Mesothelial cell of epicardium (in vitro differentiated cells): ENCODE results near the gene POC5. TPM values are rescaled to one million over a fixed set of nuclear protein-coding genes. Genes with fewer than 3 reads are reported as not detected.

Experiments
- DNase-seq, 2 experiments: peaks; one replicate each; pipeline ENCODE4 v3.0.0; 2021; ENCODE audit warnings: low spot score in 2 of 2; ENCODE audit not compliant: unreplicated experiment in 2 of 2
- H3K27ac Mint-ChIP-seq: 2 replicates; pipeline ENCODE4 v1.8.0; 2021; ENCODE audit warnings: mixed read lengths
- H3K27me3 Mint-ChIP-seq: 2 replicates; pipeline ENCODE4 v1.8.0; 2021; ENCODE audit warnings: low read depth, mixed read lengths
- H3K36me3 Mint-ChIP-seq: 2 replicates; pipeline ENCODE4 v1.8.0; 2021; ENCODE audit warnings: mixed read lengths
- H3K4me1 Mint-ChIP-seq: 2 replicates; pipeline ENCODE4 v1.8.0; 2021; ENCODE audit warnings: mixed read lengths
- H3K4me3 Mint-ChIP-seq: 2 replicates; pipeline ENCODE4 v1.8.0; 2021; ENCODE audit warnings: mild to moderate bottlenecking, moderate library complexity, mixed read lengths
- H3K9me3 Mint-ChIP-seq: 2 replicates; pipeline ENCODE4 v1.8.0; 2021; ENCODE audit warnings: mixed read lengths
- CTCF ChIP-seq: fragments of 200-600 bp; sonication (generic); IDR thresholded peaks from one replicate; pipeline ENCODE4 v1.5.0; 2021; ENCODE audit warnings: antibody characterized with exemption; ENCODE audit not compliant: unreplicated experiment
- total RNA-seq: library from RNA; stranded (reverse); gene quantifications from 3 replicates; pipeline ENCODE4 v1.2.1, GENCODE V29; 2021

POC5 gene
- total RNA-seq, 1 donor from 2014 or later, result 15.0 TPM

GRCh38 chr5:75640826-75641225 is 76.4 kb downstream of the POC5 start:
- DNase-seq, result no peak
- no peak for TF ChIP-seq CTCF
- Mint-ChIP-seq H3K36me3 (peaks cover 2% of the 10 kb centered on the region), H3K4me3 (no peak overlapping the region), H3K9me3 (peaks cover 4% of the 10 kb centered on the region), H3K27me3 (no peaks in the 10 kb centered on the region), H3K4me1 (peaks cover 2% of the 10 kb centered on the region), H3K27ac (no peak overlapping the region)

GRCh38 chr5:75640395-75640794 is 76.8 kb downstream of the POC5 start:
- Mint-ChIP-seq H3K27me3 (no peaks in the 10 kb centered on the region), H3K27ac (no peak overlapping the region), H3K9me3 (peaks cover 4% of the 10 kb centered on the region), H3K4me1 (peaks cover 2% of the 10 kb centered on the region), H3K36me3 (peaks cover 2% of the 10 kb centered on the region), H3K4me3 (no peak overlapping the region)
- no peak for TF ChIP-seq CTCF
- DNase-seq, result no peak

- H3K4me3 Mint-ChIP-seq, result no peak overlapping the region
- no peak overlapping the region for H3K27ac Mint-ChIP-seq
- no peak for DNase-seq
- H3K36me3 Mint-ChIP-seq, result peaks cover 2% of the 10 kb centered on the region
- no peak for TF ChIP-seq CTCF
- H3K9me3 Mint-ChIP-seq, result peaks cover 4% of the 10 kb centered on the region
- H3K4me1 Mint-ChIP-seq, result peaks cover 2% of the 10 kb centered on the region
- no peaks in the 10 kb centered on the region for H3K27me3 Mint-ChIP-seq
Measured at GRCh38 chr5:75639535-75640311, 77.5 kb downstream of the POC5 start.

- no peak for TF ChIP-seq CTCF
- Mint-ChIP-seq H3K27me3 (no peaks in the 10 kb centered on the region), H3K27ac (no peak overlapping the region), H3K4me3 (no peak overlapping the region), H3K36me3 (peaks cover 2% of the 10 kb centered on the region), H3K9me3 (peaks cover 16% of the 10 kb centered on the region), H3K4me1 (peaks cover 2% of the 10 kb centered on the region)
- DNase-seq, result no peak
Measured at GRCh38 chr5:75637949-75638348, 79.3 kb downstream of the POC5 start.

GRCh38 chr5:75632321-75632720 is 84.9 kb downstream of the POC5 start:
- peaks cover 3% of the 10 kb centered on the region for H3K4me1 Mint-ChIP-seq
- H3K27ac Mint-ChIP-seq, result no peak overlapping the region
- no peak for TF ChIP-seq CTCF
- H3K27me3 Mint-ChIP-seq, result no peaks in the 10 kb centered on the region
- DNase-seq, result no peak
- H3K9me3 Mint-ChIP-seq, result peaks cover 12% of the 10 kb centered on the region
- no peaks in the 10 kb centered on the region for H3K36me3 Mint-ChIP-seq
- no peak overlapping the region for H3K4me3 Mint-ChIP-seq
